Fibroblast of lung (primary cell): Measurements from ENCODE around the gene TBXA2R.

Experiments
- EZH2 ChIP-seq: IDR thresholded peaks from 2 replicates; pipeline ENCODE4 v1.5.1; 2012; ENCODE audit warnings: low read length, control low read depth, mild to moderate bottlenecking; ENCODE audit errors: missing control alignments
- TF ChIP-seq, protein P1 (sequence below), 2 donors: IDR thresholded peaks in 1 of 2; conservative IDR thresholded peaks in 1 of 2; 1 replicate in 1 of 2; 2 replicates in 1 of 2; pipeline ENCODE4 v1.5.1; 2011 to 2012; ENCODE audit warnings: low read length in 2 of 2, control low read depth in 1 of 2, inconsistent platforms in 1 of 2, low read depth in 1 of 2, mild to moderate bottlenecking in 1 of 2

DNA sequence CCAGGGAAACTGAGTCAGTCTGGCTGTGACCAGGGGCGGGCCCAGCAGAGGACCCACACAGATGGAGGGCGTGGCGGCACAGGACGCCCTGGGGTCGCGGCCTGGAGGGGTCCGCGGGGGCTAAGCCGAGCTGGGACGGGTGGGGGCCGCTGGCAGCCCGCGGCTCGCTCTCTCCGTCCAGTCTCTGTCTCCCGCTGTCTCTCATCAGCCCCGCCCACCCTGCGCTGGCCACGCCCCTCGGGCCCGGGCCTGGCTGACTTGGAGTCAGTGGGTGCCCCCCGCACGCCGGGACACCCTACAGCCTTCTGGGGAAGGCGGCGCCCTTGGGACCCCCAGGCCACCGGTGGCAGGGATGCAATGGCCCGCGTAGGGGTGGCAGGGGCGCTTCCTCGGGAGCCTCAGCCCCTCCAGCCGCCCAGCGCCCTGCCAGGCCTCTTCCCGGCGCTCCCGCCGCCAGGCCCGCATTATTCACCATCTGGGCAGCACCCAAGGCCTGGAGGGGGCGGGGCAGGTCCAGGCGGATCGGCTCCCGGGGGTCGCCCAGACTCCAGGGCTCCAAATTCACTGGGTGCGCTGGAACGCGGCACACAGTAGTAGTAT, at the start of gene TBXA2R:
- TF ChIP-seq, protein P1, sequence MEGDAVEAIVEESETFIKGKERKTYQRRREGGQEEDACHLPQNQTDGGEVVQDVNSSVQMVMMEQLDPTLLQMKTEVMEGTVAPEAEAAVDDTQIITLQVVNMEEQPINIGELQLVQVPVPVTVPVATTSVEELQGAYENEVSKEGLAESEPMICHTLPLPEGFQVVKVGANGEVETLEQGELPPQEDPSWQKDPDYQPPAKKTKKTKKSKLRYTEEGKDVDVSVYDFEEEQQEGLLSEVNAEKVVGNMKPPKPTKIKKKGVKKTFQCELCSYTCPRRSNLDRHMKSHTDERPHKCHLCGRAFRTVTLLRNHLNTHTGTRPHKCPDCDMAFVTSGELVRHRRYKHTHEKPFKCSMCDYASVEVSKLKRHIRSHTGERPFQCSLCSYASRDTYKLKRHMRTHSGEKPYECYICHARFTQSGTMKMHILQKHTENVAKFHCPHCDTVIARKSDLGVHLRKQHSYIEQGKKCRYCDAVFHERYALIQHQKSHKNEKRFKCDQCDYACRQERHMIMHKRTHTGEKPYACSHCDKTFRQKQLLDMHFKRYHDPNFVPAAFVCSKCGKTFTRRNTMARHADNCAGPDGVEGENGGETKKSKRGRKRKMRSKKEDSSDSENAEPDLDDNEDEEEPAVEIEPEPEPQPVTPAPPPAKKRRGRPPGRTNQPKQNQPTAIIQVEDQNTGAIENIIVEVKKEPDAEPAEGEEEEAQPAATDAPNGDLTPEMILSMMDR (conservative IDR thresholded peaks at IDR 0.05 in 1 of 2, IDR thresholded peaks at IDR 0.05 in 1 of 2; ENCODE audit: low read depth in 1 of 2, low read length in 2 of 2), result no peak
- TF ChIP-seq EZH2, result no peak
